ENCODE results near the gene CNTROB. TPM values are rescaled to one million over a fixed set of nuclear protein-coding genes. Genes with fewer than 3 reads are reported as not detected.

The CNTROB gene
- polyA plus RNA-seq, 1 donor from 2014 or later: 48.7 TPM

- no peak for TF ChIP-seq EP300 (conservative IDR thresholded peaks at IDR 0.05; ENCODE audit: poor library complexity, severe bottlenecking)
- TF ChIP-seq REST (IDR thresholded peaks at IDR 0.05; ENCODE audit: borderline replicate concordance): no peak
- Histone ChIP-seq H3K79me2 (replicated peaks; ENCODE audit: insufficient read depth, low read length) (no peaks in the 10 kb centered on the region), H4K20me1 (ENCODE audit: insufficient read depth) (peaks cover 4% of the 10 kb centered on the region), H3K27ac (ENCODE audit: low read length) (no peak overlapping the region), H2AFZ (ENCODE audit: low read depth, low read length) (no peak overlapping the region), H3K36me3 (ENCODE audit: insufficient read depth, low read length) (peaks cover 21% of the 10 kb centered on the region), H3K27me3 (ENCODE audit: insufficient read depth, low read depth, low read length) (no peaks in the 10 kb centered on the region), H3F3A (ENCODE audit: insufficient read depth, low read length, poor library complexity, severe bottlenecking) (no peaks in the 10 kb centered on the region), H3K4me3 (ENCODE audit: low read length) (no peak overlapping the region), H3K4me2 (ENCODE audit: low read length) (no peak overlapping the region), H3K9ac (ENCODE audit: low read length) (no peak overlapping the region), H3K9me3 (ENCODE audit: low read length) (no peaks in the 10 kb centered on the region), H3K9me2 (ENCODE audit: insufficient read depth, low read length) (no peaks in the 10 kb centered on the region)
These were observed 28.6 kb upstream of the CNTROB start for GRCh38 chr17:7903154-7904103.

- Histone ChIP-seq H3K9me2 (ENCODE audit: insufficient read depth, low read length) (no peaks in the 10 kb centered on the region), H3F3A (ENCODE audit: insufficient read depth, low read length, poor library complexity, severe bottlenecking) (no peaks in the 10 kb centered on the region), H2AFZ (ENCODE audit: low read depth, low read length) (no peak overlapping the region), H3K36me3 (ENCODE audit: insufficient read depth, low read length) (peaks cover 4% of the 10 kb centered on the region), H3K79me2 (replicated peaks; ENCODE audit: insufficient read depth, low read length) (no peaks in the 10 kb centered on the region), H3K27me3 (ENCODE audit: insufficient read depth, low read depth, low read length) (no peaks in the 10 kb centered on the region), H4K20me1 (ENCODE audit: insufficient read depth) (peaks cover 6% of the 10 kb centered on the region), H3K27ac (ENCODE audit: low read length) (no peak overlapping the region), H3K4me3 (ENCODE audit: low read length) (no peak overlapping the region), H3K4me2 (ENCODE audit: low read length) (no peak overlapping the region), H3K9ac (ENCODE audit: low read length) (no peak overlapping the region), H3K9me3 (ENCODE audit: low read length) (no peaks in the 10 kb centered on the region)
- no peak for TF ChIP-seq EP300 (conservative IDR thresholded peaks at IDR 0.05; ENCODE audit: poor library complexity, severe bottlenecking)
- no peak for TF ChIP-seq CTCF (IDR thresholded peaks at IDR 0.05; ENCODE audit: poor library complexity, severe bottlenecking)
- TF ChIP-seq REST (IDR thresholded peaks at IDR 0.05; ENCODE audit: borderline replicate concordance): no peak
- no peak for TF ChIP-seq SMC3 (conservative IDR thresholded peaks at IDR 0.05; ENCODE audit: poor library complexity)
- no peak for TF ChIP-seq EZH2 (IDR thresholded peaks at IDR 0.05; ENCODE audit: borderline replicate concordance, insufficient read depth, low read length, poor library complexity, severe bottlenecking)
- TF ChIP-seq MXI1 (conservative IDR thresholded peaks at IDR 0.05; ENCODE audit: poor library complexity, severe bottlenecking): no peak
- TF ChIP-seq RAD21 (conservative IDR thresholded peaks at IDR 0.05): no peak
- TF ChIP-seq POLR2AphosphoS5 (IDR thresholded peaks at IDR 0.05): no peak
- no peak for TF ChIP-seq TAF1 (IDR thresholded peaks at IDR 0.05; ENCODE audit: low read depth)
These were observed 22.9 kb upstream of the CNTROB start for GRCh38 chr17:7909089-7909488.

All from neural cell (in vitro differentiated cells).